A549 (cell line): ENCODE measurements around the gene PRKCE.

Experiments used
- CEBPB ChIP-seq, 2 experiments: fragments of >200 bp in 1 of 2; sonication (Bioruptor Twin) in 1 of 2; formaldehyde crosslinking in 1 of 2; IDR thresholded peaks; 2 replicates each; pipeline ENCODE4 v1.6.1; 2012 to 2016
- CTCF ChIP-seq: fragments of >200 bp; sonication (Bioruptor Twin); formaldehyde crosslinking; IDR thresholded peaks from 3 replicates; pipeline ENCODE4 v1.5.1; 2016
- FOSB ChIP-seq: fragments of 250-450 bp; sonication (Bioruptor Pico); IDR thresholded peaks from 2 replicates; pipeline ENCODE4 v1.5.0; 2020; ENCODE audit warnings: mild to moderate bottlenecking, moderate library complexity
- GATA3 ChIP-seq: IDR thresholded peaks from 2 replicates; pipeline ENCODE4 v1.6.1; 2012; ENCODE audit warnings: borderline replicate concordance
- JUNB ChIP-seq: fragments of >200 bp; sonication (Bioruptor Twin); formaldehyde crosslinking; IDR thresholded peaks from 2 replicates; pipeline ENCODE4 v1.6.1; 2016
- KDM1A ChIP-seq: fragments of 200-600 bp; sonication (generic); IDR thresholded peaks from 2 replicates; pipeline ENCODE4 v1.6.1; 2016; ENCODE audit warnings: low read depth, mild to moderate bottlenecking
- POLR2A ChIP-seq: IDR thresholded peaks from 2 replicates; pipeline ENCODE4 v1.6.1; 2012; ENCODE audit warnings: mild to moderate bottlenecking, low read length

DNA sequence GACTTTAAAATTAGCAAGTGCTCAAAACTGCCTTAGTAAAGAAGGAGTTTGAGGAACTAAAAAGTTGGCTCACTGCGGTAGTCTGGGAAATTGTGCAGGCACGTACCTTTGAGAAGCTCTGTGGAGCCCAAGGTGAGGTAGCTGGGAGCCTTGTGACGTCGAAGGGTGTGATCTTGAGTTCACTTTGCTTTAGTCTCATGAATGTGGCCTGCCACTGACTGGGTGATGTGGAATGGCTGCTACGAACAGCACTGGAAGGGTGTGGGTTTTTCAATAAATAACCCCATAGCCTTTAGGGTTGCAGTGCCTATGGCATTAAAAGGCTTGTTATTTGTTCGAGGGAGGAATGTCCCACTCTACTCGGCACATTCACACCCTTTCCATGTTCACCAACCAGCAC, 312.3 kb downstream of the PRKCE start:
- no peak for TF ChIP-seq FOSB (CRISPR knock-in tag)
- no peak for TF ChIP-seq POLR2A
- no peak for TF ChIP-seq CTCF
- no peak for TF ChIP-seq CEBPB (IDR thresholded peaks at IDR 0.05)
- TF ChIP-seq GATA3: no peak
- TF ChIP-seq KDM1A: no peak
- TF ChIP-seq JUNB: no peak
